A673 (cell line): ENCODE results near the gene HSP90AB1. TPM values are rescaled to one million over a fixed set of nuclear protein-coding genes. Genes with fewer than 3 reads are reported as not detected.
A peak's percentile ranks its signal among the peaks of the same experiment; 100 is the strongest.

Source experiments
- BruUV-seq: library from RNA; stranded (reverse); fragments of 400-500 nt; replicated peaks from 2 replicates; lab custom pipeline; 2021; lab: Mats Ljungman, UMichigan
- CTCF ChIA-PET: fragments of 300-600 bp; sonication (Branson Sonifier 250); formaldehyde crosslinking; loops from one replicate; lab custom pipeline; 2022; ENCODE audit warnings: antibody characterized with exemption; lab: Charles Lee
- POLR2A ChIA-PET: fragments of 300-600 bp; sonication (Branson Sonifier 250); formaldehyde crosslinking; loops from one replicate; lab custom pipeline; 2022; ENCODE audit warnings: antibody characterized with exemption; ENCODE audit not compliant: low non-redundant PET; lab: Charles Lee
- DNase-seq: peaks from one replicate; pipeline ENCODE4 v3.0.0-alpha.2; 2015; ENCODE audit warnings: low spot score
- H3K27ac ChIP-seq: fragments of 200-600 bp; sonication (generic); 2 replicates; pipeline ENCODE4 v1.5.1; 2016; ENCODE audit warnings: mixed run types, low read depth, mild to moderate bottlenecking, mixed read lengths, antibody characterized with exemption, low read length; ENCODE audit not compliant: poor library complexity, severe bottlenecking
- H3K27me3 ChIP-seq: fragments of 200-600 bp; sonication (generic); replicated peaks from 2 replicates; pipeline ENCODE4 v1.6.1; 2017; ENCODE audit warnings: mixed run types, low read depth, mild to moderate bottlenecking, mixed read lengths, antibody characterized with exemption, low read length; ENCODE audit not compliant: insufficient read depth, poor library complexity
- H3K36me3 ChIP-seq: fragments of 200-600 bp; sonication (generic); 2 replicates; pipeline ENCODE4 v1.6.1; 2016; ENCODE audit warnings: mixed run types, mild to moderate bottlenecking, mixed read lengths, antibody characterized with exemption, low read length; ENCODE audit not compliant: insufficient read depth, poor library complexity, severe bottlenecking
- H3K4me1 ChIP-seq: fragments of 200-600 bp; sonication (generic); 2 replicates; pipeline ENCODE4 v1.6.1; 2017; ENCODE audit warnings: mixed run types, mild to moderate bottlenecking, mixed read lengths, antibody characterized with exemption, low read length; ENCODE audit not compliant: insufficient read depth, poor library complexity, severe bottlenecking
- H3K4me3 ChIP-seq: fragments of 200-600 bp; sonication (generic); 2 replicates; pipeline ENCODE4 v1.5.1; 2016; ENCODE audit warnings: low read depth, mixed run types, mild to moderate bottlenecking, mixed read lengths, low read length; ENCODE audit not compliant: poor library complexity, severe bottlenecking
- H3K9me3 ChIP-seq: fragments of 200-600 bp; sonication (generic); 2 replicates; pipeline ENCODE4 v1.6.1; 2016; ENCODE audit warnings: mixed run types, low read depth, mild to moderate bottlenecking, mixed read lengths, antibody characterized with exemption, low read length; ENCODE audit not compliant: poor library complexity, severe bottlenecking
- CTCF ChIP-seq: fragments of 300-800, 200-600 bp; sonication (generic); conservative IDR thresholded peaks from 2 replicates; pipeline ENCODE4 v1.5.1; 2017; ENCODE audit warnings: low read depth, mild to moderate bottlenecking, antibody characterized with exemption, low read length, moderate library complexity, mixed read lengths
- EZH2 ChIP-seq: fragments of 200-600 bp; sonication (generic); IDR thresholded peaks from 2 replicates; pipeline ENCODE4 v1.6.1; 2017; ENCODE audit warnings: borderline replicate concordance, low read depth, mild to moderate bottlenecking, mixed read lengths, antibody characterized with exemption, low read length; ENCODE audit not compliant: poor library complexity, severe bottlenecking
- intact Hi-C: fragments of 100-400 bp; cut with micrococcal nuclease; formaldehyde crosslinking; loops from one replicate; pipeline ENCODE4 v1.10.0; 2022; ENCODE audit not compliant: unreplicated experiment
- total RNA-seq: library from RNA; stranded (reverse); gene quantifications from 2 replicates; pipeline ENCODE4 v1.2.3, GENCODE V29; 2021

Gene HSP90AB1
- total RNA-seq, 1 experiment from 2014 or later = 1,581 TPM

- peak overlapping the region; percentile 95 for H3K27ac ChIP-seq
- H3K4me1 ChIP-seq = peaks cover 20% of the 10 kb centered on the region
- intact Hi-C loops = no loop called here
- ChIA-PET CTCF (interaction anchor here (0.5 to 1.0 kb wide), 2 partner anchors 11 to 21 kb away, joined by 3 to 4 read pairs; partner anchors contain the start of gene SLC35B2), POLR2A (interaction anchor here (0.5 to 1.3 kb wide), 8 partner anchors 10 to 321 kb away, joined by 3 to 18 read pairs (median 4); partner anchors contain the start of gene SLC35B2)
- no TSS peak for BruUV-seq
- peaks cover 33% of the 10 kb centered on the region for H3K36me3 ChIP-seq
- no peaks in the 10 kb centered on the region for H3K9me3 ChIP-seq
- H3K27me3 ChIP-seq = no peaks in the 10 kb centered on the region
- peak overlapping the region; percentile 80 for H3K4me3 ChIP-seq
- DNase-seq = peak; percentile 83
- TF ChIP-seq CTCF = peak; percentile 48; the same call in 1 of the 2 replicates
- no peak for TF ChIP-seq EZH2
Measured at GRCh38 chr6:44245912-44246662, 814 bp upstream of the HSP90AB1 start.

GRCh38 chr6:44247338-44248302 is 719 bp downstream of the HSP90AB1 start:
- intact Hi-C loops = no loop called here
- peaks cover 20% of the 10 kb centered on the region for H3K4me1 ChIP-seq
- ChIA-PET CTCF (interaction anchor here (0.6 to 1.0 kb wide), 2 partner anchors 9 to 19 kb away, joined by 3 to 4 read pairs; partner anchors contain the start of gene SLC35B2), POLR2A (interaction anchor here (0.5 to 1.3 kb wide), 5 partner anchors 9 to 130 kb away, joined by 3 to 9 read pairs (median 5); partner anchors contain the start of gene SLC35B2)
- H3K27ac ChIP-seq = peak overlapping the region; percentile 95
- H3K4me3 ChIP-seq = peak overlapping the region; percentile 80
- no peak for TF ChIP-seq EZH2
- TF ChIP-seq CTCF = no peak
- no peaks in the 10 kb centered on the region for H3K9me3 ChIP-seq
- DNase-seq = peak; percentile 65
- no peaks in the 10 kb centered on the region for H3K27me3 ChIP-seq
- BruUV-seq = no TSS peak
- peaks cover 48% of the 10 kb centered on the region for H3K36me3 ChIP-seq

GRCh38 chr6:44248579-44248978 is 1.7 kb downstream of the HSP90AB1 start:
- peaks cover 20% of the 10 kb centered on the region for H3K4me1 ChIP-seq
- POLR2A ChIA-PET = no interaction called here
- no peaks in the 10 kb centered on the region for H3K27me3 ChIP-seq
- H3K4me3 ChIP-seq = peak overlapping the region; percentile 80
- H3K36me3 ChIP-seq = peaks cover 58% of the 10 kb centered on the region
- no peak for TF ChIP-seq EZH2
- TF ChIP-seq CTCF = no peak
- no TSS peak for BruUV-seq
- CTCF ChIA-PET = no interaction called here
- DNase-seq = no peak
- intact Hi-C loops = no loop called here
- H3K9me3 ChIP-seq = no peaks in the 10 kb centered on the region
- peak overlapping the region; percentile 95 for H3K27ac ChIP-seq
